Breast epithelium (tissue), 3 donors: ENCODE results near the gene CYP8B1.

Experiments
- CTCF ChIP-seq, 3 donors: fragments of 450-650 bp; IDR thresholded peaks; one replicate each; pipeline ENCODE4 v1.5.1; 2016 to 2017; ENCODE audit warnings: antibody characterized with exemption in 3 of 3, mild to moderate bottlenecking in 3 of 3, moderate library complexity in 3 of 3
- POLR2A ChIP-seq: fragments of 450-650 bp; IDR thresholded peaks from one replicate; pipeline ENCODE4 v1.6.1; 2016; ENCODE audit warnings: antibody characterized with exemption, mild to moderate bottlenecking, moderate library complexity
- POLR2AphosphoS5 ChIP-seq, 3 donors: sonication (generic); formaldehyde crosslinking; IDR thresholded peaks; one replicate each; pipeline ENCODE4 v1.6.1; 2017; ENCODE audit warnings: antibody characterized with exemption in 3 of 3

- TF ChIP-seq POLR2A (no peak), CTCF (IDR thresholded peaks at IDR 0.05) (no peak), POLR2AphosphoS5 (IDR thresholded peaks at IDR 0.05) (no peak)
Observed at GRCh38 chr3:42895580-42895868, 19.8 kb upstream of the CYP8B1 start.
